SKM-1 (cell line): ENCODE measurements around the gene VWA3B.
A peak's percentile ranks its signal among the peaks of the same experiment; 100 is the strongest.
"Not testable (repeated sequence)": the region's sequence is repeated elsewhere in the genome, so short reads cannot be mapped to it uniquely, and the experiment has no call there.

Experiments
- DNase-seq: peaks from one replicate; lab custom pipeline; 2025; ENCODE audit not compliant: unreplicated experiment; lab: John Stamatoyannopoulos, UW

VWA3B gene

DNA sequence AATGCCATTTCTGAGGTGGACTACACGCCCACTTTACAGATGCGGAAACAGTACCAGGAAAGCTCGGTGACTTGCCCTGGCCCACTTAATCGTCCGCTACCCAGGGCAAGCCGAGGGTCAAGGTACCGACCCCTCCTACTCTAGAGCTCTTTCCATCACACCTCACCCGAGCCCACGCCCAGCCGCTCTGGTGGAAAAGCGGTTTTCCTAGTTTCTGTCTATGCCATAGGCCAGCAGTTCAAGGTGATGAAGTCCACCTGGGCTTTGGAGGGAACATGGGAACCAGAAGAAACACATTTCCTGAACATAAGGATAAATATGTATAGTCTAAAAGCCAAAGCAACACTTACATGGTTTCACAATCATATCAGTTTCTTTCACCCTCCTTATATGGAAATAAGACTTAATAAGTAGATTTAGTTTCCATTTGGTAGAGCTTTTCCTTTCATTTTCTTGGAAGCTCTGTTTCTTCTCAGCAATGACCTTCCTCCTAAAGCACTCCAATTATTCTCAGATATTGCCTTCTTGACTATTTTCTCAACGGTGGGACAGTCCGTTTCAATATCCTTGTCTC, 567 bp downstream of the VWA3B start:
- DNase-seq = no peak

GRCh38 chr2:98088261-98088660, 1.3 kb downstream of the VWA3B start:
- DNase-seq = peak; percentile 92

GRCh38 chr2:98089941-98090340, 3.0 kb downstream of the VWA3B start:
- peak; percentile 20 for DNase-seq

DNA sequence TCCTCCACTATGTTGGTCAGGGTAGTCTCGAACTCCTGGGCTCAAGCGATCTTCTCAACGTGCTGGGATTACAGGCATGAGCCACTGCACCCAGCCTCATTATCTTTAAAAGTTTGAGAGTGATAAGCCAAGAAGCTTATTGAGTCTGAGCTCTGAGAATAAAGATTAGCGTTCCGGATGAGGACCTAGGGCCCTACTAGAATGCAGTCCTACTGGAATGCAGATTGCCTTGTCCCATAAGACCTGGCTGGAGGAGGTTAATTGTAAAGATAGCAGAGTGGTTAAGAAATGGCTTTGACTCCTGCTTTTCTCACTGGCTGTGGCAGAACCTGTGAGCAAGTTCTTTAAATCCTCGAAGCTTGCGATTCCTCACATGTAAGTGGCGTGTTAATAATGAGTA, 4.0 kb downstream of the VWA3B start:
- DNase-seq = no peak

DNA sequence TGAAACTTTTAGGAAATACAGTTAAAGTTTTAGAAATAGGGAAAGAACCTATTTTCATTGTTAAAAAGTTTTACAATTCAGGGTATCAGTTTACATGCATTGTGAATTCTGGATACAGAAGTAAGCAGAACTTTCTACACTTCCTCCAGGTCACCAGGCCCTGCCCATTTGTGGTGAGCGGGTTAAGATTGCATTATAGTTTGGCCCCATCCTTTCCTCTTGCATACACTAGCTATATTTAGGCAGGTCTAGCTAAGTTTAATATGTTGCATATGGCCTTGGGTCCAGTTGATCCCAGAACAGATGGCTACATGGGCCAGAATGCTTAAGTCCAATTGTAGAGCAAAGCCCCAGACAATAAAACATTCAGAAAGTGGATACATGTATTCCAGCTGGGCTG, 4.8 kb downstream of the VWA3B start:
- DNase-seq = peak; percentile 89

DNA sequence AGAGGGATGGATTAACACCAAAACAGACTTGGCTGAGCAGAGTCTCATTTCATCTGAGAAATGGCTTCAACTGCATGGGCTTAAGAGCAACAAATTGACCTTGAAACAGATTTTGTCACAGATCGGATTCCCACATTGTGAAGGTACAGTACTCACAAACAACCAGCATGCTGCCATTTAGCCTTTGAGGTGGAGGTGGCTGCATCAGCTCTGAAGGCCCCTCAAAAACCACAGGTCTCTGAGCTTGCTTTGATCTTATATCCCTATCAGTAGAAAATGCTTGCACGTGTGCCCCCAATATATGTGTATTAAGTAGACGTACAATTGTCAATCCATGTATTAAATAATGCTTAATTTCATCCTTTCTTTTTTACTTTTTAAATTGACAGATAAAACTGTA, 6.2 kb downstream of the VWA3B start:
- no peak for DNase-seq

DNA sequence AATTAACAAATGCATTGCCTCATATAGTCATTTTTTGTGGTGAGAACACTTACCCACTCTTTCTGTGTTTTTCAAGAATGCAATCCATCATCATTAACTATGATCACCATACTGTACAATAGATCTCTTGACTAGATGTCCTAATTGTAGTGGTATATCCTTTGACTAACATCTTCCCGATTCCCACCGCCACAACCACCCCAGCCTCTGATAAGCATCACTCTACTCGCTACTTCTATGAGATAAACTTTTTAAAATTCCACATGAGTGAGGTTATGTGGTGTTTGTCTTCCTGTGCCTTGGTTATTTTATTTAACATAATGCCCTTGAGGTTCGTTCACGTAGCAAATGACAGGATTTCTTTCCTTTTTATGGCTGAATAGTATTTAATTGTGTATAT, 6.6 kb downstream of the VWA3B start:
- no peak for DNase-seq

GRCh38 chr2:98099939-98100743, 13.2 kb downstream of the VWA3B start:
- no peak for DNase-seq

- DNase-seq = not testable (repeated sequence)
These were observed 15.3 kb downstream of the VWA3B start for GRCh38 chr2:98102315-98102714.

DNA sequence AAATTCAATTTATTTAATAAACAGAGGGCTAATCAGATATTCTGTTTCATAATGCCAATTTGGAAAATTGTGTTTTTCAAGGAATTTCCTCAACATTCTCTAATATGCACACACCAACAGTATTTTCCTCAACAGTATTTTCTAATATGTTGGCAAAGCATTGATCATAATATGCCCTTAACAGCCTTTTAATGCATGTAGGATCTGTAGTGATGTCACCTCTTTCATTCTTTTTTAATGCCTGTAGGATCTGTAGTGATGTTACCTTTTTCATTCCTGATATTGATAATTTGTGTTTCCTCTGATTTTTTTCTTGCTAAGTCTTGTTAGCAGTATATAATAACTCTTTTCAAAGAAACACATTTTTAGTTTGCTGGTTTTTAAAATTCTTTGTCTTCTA, 15.9 kb downstream of the VWA3B start:
- no peak for DNase-seq

- no peak for DNase-seq
These were observed 21.1 kb downstream of the VWA3B start for GRCh38 chr2:98108110-98108509.

- DNase-seq = no peak
These were observed 23.8 kb downstream of the VWA3B start for GRCh38 chr2:98110741-98111140.

DNA sequence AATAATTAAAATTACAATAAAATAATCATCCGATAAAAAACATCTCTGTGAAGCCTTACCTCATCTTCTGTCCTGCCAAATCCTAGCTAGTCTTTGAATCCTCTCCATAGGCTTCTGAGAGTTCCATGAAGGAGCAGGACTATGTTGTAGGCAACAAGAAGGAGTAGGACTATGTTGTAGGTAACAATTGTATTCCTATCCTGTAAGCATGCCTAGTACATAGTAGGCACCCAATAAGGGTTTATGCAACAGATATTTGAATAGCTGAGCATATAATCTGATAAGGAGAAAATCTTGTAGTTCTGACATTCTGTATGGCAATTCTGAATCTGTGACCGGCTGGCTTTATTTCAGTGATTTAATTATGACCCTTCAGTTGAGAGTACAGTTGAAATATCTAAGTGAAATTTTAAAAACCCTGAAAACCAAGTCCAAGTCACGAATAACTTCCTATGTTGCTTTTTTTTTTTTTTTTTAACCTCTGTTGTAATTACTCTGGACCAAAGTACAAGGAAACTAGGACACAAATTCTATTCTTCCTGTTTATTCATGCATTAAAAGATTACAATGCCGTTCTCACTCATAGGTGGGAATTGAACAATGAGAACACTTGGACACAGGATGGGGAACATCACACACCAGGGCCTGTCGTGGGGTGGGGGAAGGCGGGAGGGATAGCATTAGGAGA, 27.8 kb downstream of the VWA3B start:
- DNase-seq = no peak

GRCh38 chr2:98118161-98118560, 31.2 kb downstream of the VWA3B start:
- DNase-seq = no peak

DNA sequence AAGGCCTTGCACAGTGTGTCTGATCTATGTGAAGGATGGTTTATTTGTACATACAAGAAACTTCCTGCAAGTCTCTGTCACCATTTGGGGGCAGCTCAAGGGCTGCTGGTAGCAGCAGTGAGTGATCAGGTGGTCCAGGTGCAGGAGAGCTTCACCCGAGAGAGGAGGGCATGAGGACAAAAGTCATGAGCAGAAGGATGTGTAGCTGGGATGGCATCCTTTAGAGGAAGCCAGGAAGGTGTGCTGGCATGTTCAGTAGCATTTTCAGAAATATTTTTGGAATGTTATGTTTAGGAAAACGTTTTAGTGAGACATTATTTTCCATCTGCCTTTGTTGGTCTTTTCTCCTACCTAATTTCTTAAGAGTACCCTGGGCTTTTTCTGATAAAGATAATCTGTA, 31.9 kb downstream of the VWA3B start:
- DNase-seq = no peak

DNA sequence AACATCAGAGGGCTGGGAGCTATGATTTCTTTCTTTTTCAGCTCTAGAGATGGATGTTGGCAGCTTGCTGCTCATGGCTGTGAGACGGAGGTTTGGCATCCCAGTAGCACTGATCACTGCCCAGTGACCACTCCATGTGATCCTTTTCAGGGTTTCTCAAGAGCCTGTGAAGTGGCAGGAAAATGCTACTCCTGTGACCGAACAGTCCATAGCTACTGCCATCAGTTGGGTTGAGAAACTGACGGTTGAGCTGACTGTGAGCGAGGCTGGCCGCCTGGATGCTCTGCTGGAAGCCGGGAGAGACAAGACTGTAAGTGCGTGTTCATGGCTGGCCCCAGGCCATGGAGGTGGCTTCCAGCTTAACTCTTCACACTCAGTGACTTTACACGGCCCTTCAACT, 34.2 kb downstream of the VWA3B start:
- no peak for DNase-seq

DNA sequence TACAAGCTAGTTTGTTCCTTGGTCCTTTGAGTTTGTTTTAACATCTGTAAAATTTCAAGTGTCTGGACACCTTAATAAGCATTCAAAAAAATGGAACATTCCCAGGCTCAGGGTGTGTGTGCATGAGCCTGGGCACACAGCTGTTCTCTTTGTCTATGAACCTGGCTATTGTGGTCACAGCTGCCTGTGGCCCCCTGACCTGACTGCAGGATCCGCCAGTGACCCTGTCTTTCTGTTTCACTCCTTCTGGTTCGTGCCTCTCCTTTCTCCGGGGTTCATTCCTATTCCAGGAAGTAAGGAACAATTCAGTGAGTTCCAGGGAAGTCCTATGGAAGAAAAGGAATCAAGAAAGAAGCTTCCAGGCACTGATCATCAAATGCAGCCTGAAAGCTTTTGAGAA, 35.6 kb downstream of the VWA3B start:
- DNase-seq = no peak

- DNase-seq = peak; percentile 75
These were observed 36.3 kb downstream of the VWA3B start for GRCh38 chr2:98123286-98123685.

GRCh38 chr2:98126061-98126460, 39.1 kb downstream of the VWA3B start:
- no peak for DNase-seq

- no peak for DNase-seq
These were observed 40.4 kb downstream of the VWA3B start for GRCh38 chr2:98127229-98127989.

- no peak for DNase-seq
These were observed 41.7 kb downstream of the VWA3B start for GRCh38 chr2:98128556-98129109.
